IPS DF 19.7 (cell line): ENCODE measurements around the gene NNAT.

Source experiments
- DNase-seq: peaks from one replicate; pipeline ENCODE4 v3.0.0-alpha.2; 2013; ENCODE audit warnings: low read depth, low spot score

The NNAT gene

GRCh38 chr20:37566590-37567330 lies 45.7 kb downstream of the NNAT start:
- no peak for DNase-seq

- DNase-seq = no peak
Measured at GRCh38 chr20:37567331-37567665, 46.2 kb downstream of the NNAT start.

- no peak for DNase-seq
Measured at GRCh38 chr20:37567671-37568588, 46.9 kb downstream of the NNAT start.

GRCh38 chr20:37570419-37570818 lies 49.4 kb downstream of the NNAT start:
- DNase-seq = no peak

DNA sequence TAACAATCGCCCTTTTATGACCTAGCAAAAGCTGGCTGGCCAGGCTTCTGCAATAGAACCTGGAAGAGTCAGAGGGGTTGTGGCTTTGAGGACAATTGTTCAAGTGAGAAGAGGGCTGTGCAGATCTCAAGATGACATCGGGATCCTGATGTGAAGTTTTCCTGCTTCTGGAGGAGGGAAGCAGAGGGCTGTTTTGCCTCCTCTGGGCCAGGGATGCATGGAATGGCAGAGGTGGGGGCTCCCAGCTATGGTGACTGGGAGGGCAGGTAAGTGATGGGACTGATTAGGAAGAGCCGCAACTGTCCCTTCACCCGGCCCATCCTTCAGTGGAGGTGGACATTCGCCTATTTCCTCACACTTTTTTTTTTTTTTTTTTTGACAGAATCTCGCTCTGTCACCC lies 50.0 kb downstream of the NNAT start:
- DNase-seq = no peak
